A549 treated with DMSO at 1 μM for 4 hours (cell line): ENCODE measurements around the gene LRRC45. TPM values are rescaled to one million over a fixed set of nuclear protein-coding genes. Genes with fewer than 3 reads are reported as not detected.

Source experiments
- total RNA-seq: library from RNA; stranded (reverse); fragments of 200-300 nt; extraction: Qiagen RNA extraction; gene quantifications from 5 replicates; pipeline ENCODE4 v1.2.3, GENCODE V29; 2022; ENCODE audit warnings: low read depth

Gene LRRC45
- 7.7 to 18.4 TPM (median 14.2 TPM) in 5 replicates for total RNA-seq

DNA sequence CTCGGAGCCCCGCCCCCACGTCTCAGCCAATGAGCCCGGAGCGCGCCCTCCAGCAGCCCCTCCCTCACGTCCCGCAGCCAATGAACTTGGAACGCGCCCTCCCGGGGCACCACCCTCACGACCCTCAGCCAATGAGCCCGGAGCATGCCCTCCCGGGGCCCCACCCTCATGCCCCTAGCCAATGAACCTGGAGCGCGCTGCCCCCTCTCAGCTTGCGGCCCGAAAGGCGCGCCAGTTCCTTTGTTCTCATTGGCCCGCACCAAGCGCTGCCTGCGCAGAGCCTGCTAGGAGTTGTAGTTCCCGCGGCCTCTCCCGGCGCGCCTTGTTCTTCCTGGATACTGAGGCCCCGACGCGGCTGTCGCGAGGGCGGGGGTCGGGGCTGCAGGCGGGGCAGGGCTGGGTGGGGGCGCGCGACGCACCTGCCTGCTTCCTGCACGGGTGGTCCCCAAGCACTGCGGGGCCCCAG, at the start of gene LRRC45:
TSS of gene LRRC45 (plus strand) at position 325 of the 466 bp plus-strand sequence. CDS start 339 bp downstream, outside the sequence.

GRCh38 chr17:81977211-81977808, 45.8 kb upstream of the LRRC45 start, which contains the start of gene ASPSCR1:
TSS of gene ASPSCR1 (plus strand) at chr17:81977629. CDS start at chr17:81977647, 18 bp downstream.

GRCh38 chr17:82022310-82022980, 660 bp upstream of the LRRC45 start, which contains the start of gene CENPX:
TSS of gene CENPX (minus strand) at chr17:82022878. CDS start at chr17:82022861, 17 bp downstream.

DNA sequence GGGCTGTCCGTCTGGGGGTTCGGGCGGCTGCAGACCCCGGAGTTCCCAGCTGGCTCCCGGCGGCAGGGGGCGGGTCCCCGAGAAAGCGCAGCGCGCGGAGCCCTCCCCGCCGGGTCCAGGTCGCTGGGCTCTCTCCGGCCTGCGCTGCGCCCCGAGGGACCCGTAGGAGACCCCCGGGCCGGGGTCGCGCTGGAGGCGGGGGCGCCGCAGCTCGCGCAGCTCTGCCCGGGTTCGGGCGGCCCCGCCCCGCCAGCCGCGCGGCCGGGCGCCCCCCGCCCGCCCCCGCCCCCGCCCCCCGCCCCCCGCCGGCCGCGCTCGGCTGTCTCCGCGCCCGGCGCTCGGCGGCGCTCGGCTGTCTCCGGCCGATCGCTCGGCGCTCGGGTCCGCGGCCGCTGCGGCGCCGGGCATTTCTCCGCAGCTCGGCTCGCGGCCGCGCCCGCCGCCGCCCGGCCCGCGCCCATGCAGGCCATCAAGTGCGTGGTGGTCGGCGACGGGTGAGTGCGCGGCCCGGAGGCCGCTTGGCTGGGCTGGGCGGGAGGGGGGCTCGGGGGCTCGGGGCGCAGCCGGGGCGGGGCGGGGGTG, 8.3 kb downstream of the LRRC45 start, which contains the start of gene RAC3:
TSS of gene RAC3 (plus strand) at position 376 of the 582 bp plus-strand sequence. CDS start at position 460, 84 bp downstream.

DNA sequence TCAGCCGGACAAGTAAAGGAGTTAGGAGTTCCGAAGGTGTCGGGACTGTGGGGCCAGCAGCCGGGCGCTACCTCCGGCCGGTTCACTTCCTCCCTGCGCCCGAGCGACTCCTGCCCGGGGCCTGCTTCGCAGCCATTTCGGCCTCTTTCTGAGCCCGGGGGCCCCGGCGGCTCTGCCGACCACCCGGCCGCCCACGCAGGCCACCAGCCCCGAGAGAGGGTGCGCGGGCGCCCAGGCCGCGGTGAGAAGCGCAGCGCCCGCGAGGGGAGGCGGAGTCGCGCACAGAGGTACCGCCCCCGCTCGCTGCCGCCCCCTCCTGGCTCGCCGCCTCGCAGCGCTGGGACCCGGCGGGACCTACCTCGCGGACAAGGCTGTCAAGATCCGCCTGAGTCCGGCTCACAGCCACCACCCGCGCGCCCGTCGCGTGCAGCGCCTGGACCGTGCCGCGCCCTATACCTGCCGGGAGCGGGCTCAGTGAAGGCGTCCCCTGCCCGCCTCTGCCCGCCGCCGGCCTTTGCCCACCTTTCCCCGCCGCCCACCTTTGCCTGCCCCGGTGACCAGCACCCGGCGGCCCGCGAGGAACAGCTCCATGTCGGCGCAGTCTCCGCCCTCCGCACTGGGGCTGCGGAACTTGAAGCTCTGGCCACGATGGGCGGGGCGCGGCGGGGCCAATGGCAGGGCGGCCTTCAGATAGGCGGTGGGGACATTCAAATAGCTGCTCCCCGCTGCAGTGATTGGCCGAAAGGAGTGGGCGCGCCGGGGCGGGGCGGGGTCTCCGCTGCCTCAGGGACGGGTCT, 14.2 kb downstream of the LRRC45 start, which contains the start of gene DCXR:
TSS of gene DCXR (minus strand) at position 606 of the 797 bp plus-strand sequence. CDS start at position 591, 15 bp downstream.

GRCh38 chr17:82051776-82052637, 28.9 kb downstream of the LRRC45 start, which contains the start of the genes GPS1 and RFNG:
TSS of gene GPS1 (plus strand) at chr17:82051898. CDS start at chr17:82051932, 34 bp downstream.
TSS of gene RFNG (minus strand) at chr17:82051811. CDS start at chr17:82051766, 45 bp downstream.

DNA sequence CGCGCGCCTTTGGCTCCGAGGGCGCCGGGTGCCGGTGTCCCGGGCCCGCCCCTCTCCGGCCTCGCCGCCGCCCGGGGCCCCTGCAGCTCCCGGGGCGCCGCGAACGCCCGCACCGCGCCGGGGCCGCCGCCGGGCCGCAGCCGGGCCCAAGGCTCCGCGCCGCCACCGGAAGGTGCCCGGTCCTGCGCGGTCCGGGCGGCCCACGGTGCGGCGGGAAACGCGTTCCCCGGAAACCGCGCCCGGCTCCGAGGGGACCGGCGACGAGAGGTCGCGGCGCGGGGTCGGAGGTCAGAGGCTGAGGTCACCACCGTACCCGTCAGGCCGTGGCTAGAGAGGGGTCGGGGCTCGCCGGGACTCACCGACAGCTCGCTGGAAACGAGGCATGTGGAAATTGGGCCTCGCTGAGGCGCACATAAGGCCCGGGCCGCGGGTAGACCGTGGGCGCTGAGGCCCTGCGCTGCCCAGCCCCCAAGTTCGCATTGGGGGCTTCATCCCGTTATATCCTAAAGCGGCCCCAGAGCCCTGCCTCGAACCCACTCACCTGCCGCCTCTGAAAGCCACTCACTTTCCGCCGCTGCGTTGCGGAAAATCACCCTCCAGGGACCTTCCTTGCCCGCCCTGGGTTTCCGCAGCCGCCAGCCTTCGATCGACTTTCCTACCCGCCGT, 42.7 kb downstream of the LRRC45 start, which contains the start of gene DUS1L:
TSS of gene DUS1L (minus strand) at position 167 of the 666 bp plus-strand sequence. CDS start 745 bp downstream, outside the sequence.

Other genes starting within 250 kb of the LRRC45 start
- gene GCGR, start 219.2 kb upstream of the LRRC45 start, total RNA-seq = 0.26 to 0.56 TPM (median 0.38 TPM) in 5 replicates
- 87.6 to 104 TPM (median 95.6 TPM) in 5 replicates for gene MCRIP1, start 190.0 kb upstream of the LRRC45 start, total RNA-seq
- gene PPP1R27, start 188.3 kb upstream of the LRRC45 start, total RNA-seq = 0.22 TPM in 1 of 5 replicates, not detected in the others
- gene P4HB, start 162.8 kb upstream of the LRRC45 start, total RNA-seq = 652 to 813 TPM (median 701 TPM) in 5 replicates
- gene ARHGDIA, start 152.0 kb upstream of the LRRC45 start, total RNA-seq = 502 to 666 TPM (median 606 TPM) in 5 replicates
- 170 to 259 TPM (median 230 TPM) in 5 replicates for gene ALYREF, start 131.7 kb upstream of the LRRC45 start, total RNA-seq
- gene ANAPC11, start 131.6 kb upstream of the LRRC45 start, total RNA-seq = 205 to 282 TPM (median 254 TPM) in 5 replicates
- 0.34 to 0.62 TPM (median 0.56 TPM) in 5 replicates for gene NPB, start 121.1 kb upstream of the LRRC45 start, total RNA-seq
- gene PCYT2, start 111.9 kb upstream of the LRRC45 start, total RNA-seq = 14.0 to 16.6 TPM (median 15.6 TPM) in 5 replicates
- gene SIRT7, start 105.1 kb upstream of the LRRC45 start, total RNA-seq = 34.9 to 52.3 TPM (median 41.3 TPM) in 5 replicates
- gene MAFG, start 95.6 kb upstream of the LRRC45 start, total RNA-seq = 40.9 to 49.9 TPM (median 42.9 TPM) in 5 replicates
- gene PYCR1, start 86.0 kb upstream of the LRRC45 start, total RNA-seq = 72.2 to 97.2 TPM (median 89.1 TPM) in 5 replicates
- not detected in 5 replicates for gene MYADML2, start 76.1 kb upstream of the LRRC45 start, total RNA-seq
- gene NOTUM, start 62.1 kb upstream of the LRRC45 start, total RNA-seq = 0.26 to 0.59 TPM (median 0.34 TPM) in 5 replicates
- 19.1 to 31.5 TPM (median 27.7 TPM) in 5 replicates for gene ASPSCR1, start 45.7 kb upstream of the LRRC45 start, total RNA-seq
- gene CENPX, start 427 bp upstream of the LRRC45 start, total RNA-seq = 156 to 199 TPM (median 185 TPM) in 5 replicates
- 23.0 to 39.7 TPM (median 30.7 TPM) in 5 replicates for gene RAC3, start 8.4 kb downstream of the LRRC45 start, total RNA-seq
- gene DCXR, start 14.4 kb downstream of the LRRC45 start, total RNA-seq = 71.7 to 103 TPM (median 92.2 TPM) in 5 replicates
- 18.6 to 24.2 TPM (median 23.3 TPM) in 5 replicates for gene RFNG, start 28.5 kb downstream of the LRRC45 start, total RNA-seq
- gene GPS1, start 28.6 kb downstream of the LRRC45 start, total RNA-seq = 117 to 153 TPM (median 134 TPM) in 5 replicates
- gene DUS1L, start 42.5 kb downstream of the LRRC45 start, total RNA-seq = 78.0 to 146 TPM (median 137 TPM) in 5 replicates
- gene FASN, start 74.9 kb downstream of the LRRC45 start, total RNA-seq = 117 to 149 TPM (median 134 TPM) in 5 replicates
- 20.0 to 27.7 TPM (median 22.9 TPM) in 5 replicates for gene CCDC57, start 189.5 kb downstream of the LRRC45 start, total RNA-seq
- 79.9 to 109 TPM (median 96.9 TPM) in 5 replicates for gene SLC16A3, start 205.7 kb downstream of the LRRC45 start, total RNA-seq